ENCODE data around the gene DDX24. TPM values are rescaled to one million over a fixed set of nuclear protein-coding genes. Genes with fewer than 3 reads are reported as not detected.

DDX24 gene
- total RNA-seq, 2 experiments from 2014 or later = 81.5 to 172 TPM

DNA sequence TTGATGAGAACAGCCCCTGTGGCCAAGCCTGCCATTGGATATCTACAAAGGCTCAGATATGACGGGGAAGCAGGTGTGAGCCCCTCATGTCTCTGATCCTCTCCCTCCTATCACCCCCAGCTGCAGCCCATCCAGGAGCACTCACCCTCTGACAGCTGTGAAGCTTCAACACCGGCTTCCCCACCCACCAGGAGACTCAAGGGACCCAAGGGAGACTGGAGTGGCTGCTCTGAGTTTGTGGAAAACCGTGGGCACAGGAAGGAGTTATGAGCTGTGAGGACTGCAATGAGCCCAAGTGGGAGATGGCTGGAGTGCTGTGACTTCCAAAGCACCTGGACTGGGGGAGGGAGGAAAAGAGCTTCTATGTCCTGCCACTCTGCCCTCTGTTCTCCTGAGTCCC is 40.5 kb upstream of the DDX24 start:
- CTCF ChIA-PET (ENCODE audit: unreplicated experiment) = no interaction called here
- BruUV-seq (replicated peaks) = no TSS peak
- TF ChIP-seq CTCF (conservative IDR thresholded peaks at IDR 0.05; ENCODE audit: low read length) (no peak), EZH2phosphoT487 (IDR thresholded peaks at IDR 0.05; ENCODE audit: borderline replicate concordance, low read depth, low read length) (no peak)

DNA sequence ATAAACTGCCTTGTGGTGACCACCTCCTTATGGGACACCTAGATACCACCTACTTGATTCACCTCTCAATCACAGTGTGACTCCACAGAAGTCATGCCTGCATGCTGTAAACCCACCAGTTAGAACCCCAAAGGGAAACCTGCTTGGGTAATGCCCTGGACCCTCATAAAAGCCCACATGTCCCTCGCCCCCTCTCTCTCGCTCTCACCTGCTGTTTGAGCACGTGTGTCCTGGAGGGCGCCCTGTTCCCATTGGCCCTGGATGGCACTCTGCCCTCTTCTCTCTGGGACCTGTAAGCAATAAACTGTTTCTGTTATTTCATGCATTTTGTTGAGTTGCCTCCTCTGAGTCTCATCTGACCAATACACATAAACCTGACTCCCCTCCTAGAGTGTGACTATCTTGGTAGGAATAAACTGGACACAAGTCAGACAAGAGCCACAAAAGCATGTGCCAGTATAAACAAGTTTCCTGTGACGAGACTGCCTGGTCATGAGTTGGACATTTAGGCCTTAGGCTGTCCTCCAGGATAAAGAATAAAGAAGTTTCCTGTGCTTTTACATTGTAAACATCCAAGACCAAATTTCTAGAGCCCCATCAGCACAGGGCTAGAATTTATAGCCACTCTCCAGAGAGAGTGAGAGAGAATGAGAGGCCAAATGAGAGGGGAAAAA is 39.8 kb upstream of the DDX24 start:
- DNase-seq (ENCODE audit: low spot score) = no peak
- no TSS peak for BruUV-seq (replicated peaks)
- Histone ChIP-seq H3K4me3 (ENCODE audit: low read depth, low read length, poor library complexity, severe bottlenecking) (no peak overlapping the region), H3K4me1 (ENCODE audit: insufficient read depth, low read length, poor library complexity, severe bottlenecking) (no peaks in the 10 kb centered on the region), H3K36me3 (ENCODE audit: insufficient read depth, low read length) (no peaks in the 10 kb centered on the region), H3K9me3 (ENCODE audit: low read length) (no peaks in the 10 kb centered on the region), H3K4me2 (ENCODE audit: low read length) (no peak overlapping the region), H3K27ac (ENCODE audit: low read depth, low read length, poor library complexity, severe bottlenecking) (no peak overlapping the region), H3K9me2 (ENCODE audit: insufficient read depth, low read length) (no peaks in the 10 kb centered on the region), H3K79me2 (ENCODE audit: insufficient read depth, low read depth, low read length) (no peaks in the 10 kb centered on the region), H4K20me1 (ENCODE audit: insufficient read depth, low read length) (no peaks in the 10 kb centered on the region), H2AFZ (ENCODE audit: low read length) (no peak overlapping the region)
- intact Hi-C loops (cut with micrococcal nuclease; ENCODE audit: unreplicated experiment) = no loop called here
- ChIA-PET CTCF (ENCODE audit: unreplicated experiment) (no interaction called here), POLR2A (no interaction called here)
- no peak for TF ChIP-seq EZH2phosphoT487 (IDR thresholded peaks at IDR 0.05; ENCODE audit: borderline replicate concordance, low read depth, low read length)
- no peak for TF ChIP-seq CTCF (conservative IDR thresholded peaks at IDR 0.05; ENCODE audit: low read length)

More for the DNA sequence above, 40.5 kb upstream of the DDX24 start:
- POLR2A ChIA-PET = no interaction called here
- Histone ChIP-seq H3K9me3 (ENCODE audit: low read length) (no peaks in the 10 kb centered on the region), H3K27ac (ENCODE audit: low read depth, low read length, poor library complexity, severe bottlenecking) (no peak overlapping the region), H3K9me2 (ENCODE audit: insufficient read depth, low read length) (no peaks in the 10 kb centered on the region), H3K4me3 (ENCODE audit: low read depth, low read length, poor library complexity, severe bottlenecking) (no peak overlapping the region), H3K79me2 (ENCODE audit: insufficient read depth, low read depth, low read length) (no peaks in the 10 kb centered on the region), H3K4me2 (ENCODE audit: low read length) (no peak overlapping the region), H3K4me1 (ENCODE audit: insufficient read depth, low read length, poor library complexity, severe bottlenecking) (no peaks in the 10 kb centered on the region), H4K20me1 (ENCODE audit: insufficient read depth, low read length) (no peaks in the 10 kb centered on the region), H3K36me3 (ENCODE audit: insufficient read depth, low read length) (no peaks in the 10 kb centered on the region), H2AFZ (ENCODE audit: low read length) (no peak overlapping the region)
- DNase-seq (ENCODE audit: low spot score) = no peak
- intact Hi-C loops (cut with micrococcal nuclease; ENCODE audit: unreplicated experiment) = no loop called here

- H3K9me3 ChIP-seq (ENCODE audit: low read length) = no peaks in the 10 kb centered on the region
- no peak overlapping the region for H2AFZ ChIP-seq (ENCODE audit: low read length)
- H3K27ac ChIP-seq (ENCODE audit: low read depth, low read length, poor library complexity, severe bottlenecking) = no peak overlapping the region
- no peak overlapping the region for H3K4me3 ChIP-seq (ENCODE audit: low read depth, low read length, poor library complexity, severe bottlenecking)
- TF ChIP-seq EZH2phosphoT487 (IDR thresholded peaks at IDR 0.05; ENCODE audit: borderline replicate concordance, low read depth, low read length) = no peak
- TF ChIP-seq CTCF (conservative IDR thresholded peaks at IDR 0.05; ENCODE audit: low read length) = no peak
- intact Hi-C loops (cut with micrococcal nuclease; ENCODE audit: unreplicated experiment) = no loop called here
- no peaks in the 10 kb centered on the region for H3K79me2 ChIP-seq (ENCODE audit: insufficient read depth, low read depth, low read length)
- H3K36me3 ChIP-seq (ENCODE audit: insufficient read depth, low read length) = no peaks in the 10 kb centered on the region
- DNase-seq (ENCODE audit: low spot score) = no peak
- H3K9me2 ChIP-seq (ENCODE audit: insufficient read depth, low read length) = no peaks in the 10 kb centered on the region
- POLR2A ChIA-PET = no interaction called here
- no TSS peak for BruUV-seq (replicated peaks)
- H3K4me2 ChIP-seq (ENCODE audit: low read length) = no peak overlapping the region
- H4K20me1 ChIP-seq (ENCODE audit: insufficient read depth, low read length) = no peaks in the 10 kb centered on the region
- CTCF ChIA-PET (ENCODE audit: unreplicated experiment) = no interaction called here
- no peaks in the 10 kb centered on the region for H3K4me1 ChIP-seq (ENCODE audit: insufficient read depth, low read length, poor library complexity, severe bottlenecking)
These were observed 38.1 kb upstream of the DDX24 start for GRCh38 chr14:94119071-94119470.

All from OCI-LY7 (cell line).